A673 (cell line): Measurements from ENCODE around the gene PRRC2A. TPM values are rescaled to one million over a fixed set of nuclear protein-coding genes. Genes with fewer than 3 reads are reported as not detected.

Source experiments
- BruUV-seq: library from RNA; stranded (reverse); fragments of 400-500 nt; replicated peaks from 2 replicates; lab custom pipeline; 2021; lab: Mats Ljungman, UMichigan
- CTCF ChIA-PET: fragments of 300-600 bp; sonication (Branson Sonifier 250); formaldehyde crosslinking; loops from one replicate; lab custom pipeline; 2022; ENCODE audit warnings: antibody characterized with exemption; lab: Charles Lee
- POLR2A ChIA-PET: fragments of 300-600 bp; sonication (Branson Sonifier 250); formaldehyde crosslinking; loops from one replicate; lab custom pipeline; 2022; ENCODE audit warnings: antibody characterized with exemption; ENCODE audit not compliant: low non-redundant PET; lab: Charles Lee
- DNase-seq: peaks from one replicate; pipeline ENCODE4 v3.0.0-alpha.2; 2015; ENCODE audit warnings: low spot score
- H3K27ac ChIP-seq: fragments of 200-600 bp; sonication (generic); 2 replicates; pipeline ENCODE4 v1.5.1; 2016; ENCODE audit warnings: mixed run types, low read depth, mild to moderate bottlenecking, mixed read lengths, antibody characterized with exemption, low read length; ENCODE audit not compliant: poor library complexity, severe bottlenecking
- H3K27me3 ChIP-seq: fragments of 200-600 bp; sonication (generic); replicated peaks from 2 replicates; pipeline ENCODE4 v1.6.1; 2017; ENCODE audit warnings: mixed run types, low read depth, mild to moderate bottlenecking, mixed read lengths, antibody characterized with exemption, low read length; ENCODE audit not compliant: insufficient read depth, poor library complexity
- H3K36me3 ChIP-seq: fragments of 200-600 bp; sonication (generic); 2 replicates; pipeline ENCODE4 v1.6.1; 2016; ENCODE audit warnings: mixed run types, mild to moderate bottlenecking, mixed read lengths, antibody characterized with exemption, low read length; ENCODE audit not compliant: insufficient read depth, poor library complexity, severe bottlenecking
- H3K4me1 ChIP-seq: fragments of 200-600 bp; sonication (generic); 2 replicates; pipeline ENCODE4 v1.6.1; 2017; ENCODE audit warnings: mixed run types, mild to moderate bottlenecking, mixed read lengths, antibody characterized with exemption, low read length; ENCODE audit not compliant: insufficient read depth, poor library complexity, severe bottlenecking
- H3K4me3 ChIP-seq: fragments of 200-600 bp; sonication (generic); 2 replicates; pipeline ENCODE4 v1.5.1; 2016; ENCODE audit warnings: low read depth, mixed run types, mild to moderate bottlenecking, mixed read lengths, low read length; ENCODE audit not compliant: poor library complexity, severe bottlenecking
- H3K9me3 ChIP-seq: fragments of 200-600 bp; sonication (generic); 2 replicates; pipeline ENCODE4 v1.6.1; 2016; ENCODE audit warnings: mixed run types, low read depth, mild to moderate bottlenecking, mixed read lengths, antibody characterized with exemption, low read length; ENCODE audit not compliant: poor library complexity, severe bottlenecking
- EZH2 ChIP-seq: fragments of 200-600 bp; sonication (generic); IDR thresholded peaks from 2 replicates; pipeline ENCODE4 v1.6.1; 2017; ENCODE audit warnings: borderline replicate concordance, low read depth, mild to moderate bottlenecking, mixed read lengths, antibody characterized with exemption, low read length; ENCODE audit not compliant: poor library complexity, severe bottlenecking
- intact Hi-C: fragments of 100-400 bp; cut with micrococcal nuclease; formaldehyde crosslinking; loops from one replicate; pipeline ENCODE4 v1.10.0; 2022; ENCODE audit not compliant: unreplicated experiment
- total RNA-seq: library from RNA; stranded (reverse); gene quantifications from 2 replicates; pipeline ENCODE4 v1.2.3, GENCODE V29; 2021
- TF ChIP-seq, protein P1 (sequence below): fragments of 300-800, 200-600 bp; sonication (generic); conservative IDR thresholded peaks from 2 replicates; pipeline ENCODE4 v1.5.1; 2017; ENCODE audit warnings: low read depth, mild to moderate bottlenecking, antibody characterized with exemption, low read length, moderate library complexity, mixed read lengths

PRRC2A gene
- total RNA-seq, 1 experiment from 2014 or later = 289 TPM

- Histone ChIP-seq H3K4me1 (peaks cover 39% of the 10 kb centered on the region), H3K4me3 (peak overlapping the region; percentile 83), H3K9me3 (no peaks in the 10 kb centered on the region), H3K27me3 (no peaks in the 10 kb centered on the region), H3K27ac (peak overlapping the region; percentile 88), H3K36me3 (peaks cover 19% of the 10 kb centered on the region)
- intact Hi-C loops = loop anchor here (10.0 kb wide), 1 partner anchor 114 kb away; the partner anchor contains the start of genes ATP6V1G2, DDX39B and NFKBIL1
- no TSS peak for BruUV-seq
- no peak for DNase-seq
- ChIA-PET CTCF (no interaction called here), POLR2A (interaction anchor here (0.5 to 0.6 kb wide), 2 partner anchors 21 to 81 kb away, joined by 3 to 4 read pairs; partner anchors contain the start of gene MSH5)
- TF ChIP-seq, protein P1, sequence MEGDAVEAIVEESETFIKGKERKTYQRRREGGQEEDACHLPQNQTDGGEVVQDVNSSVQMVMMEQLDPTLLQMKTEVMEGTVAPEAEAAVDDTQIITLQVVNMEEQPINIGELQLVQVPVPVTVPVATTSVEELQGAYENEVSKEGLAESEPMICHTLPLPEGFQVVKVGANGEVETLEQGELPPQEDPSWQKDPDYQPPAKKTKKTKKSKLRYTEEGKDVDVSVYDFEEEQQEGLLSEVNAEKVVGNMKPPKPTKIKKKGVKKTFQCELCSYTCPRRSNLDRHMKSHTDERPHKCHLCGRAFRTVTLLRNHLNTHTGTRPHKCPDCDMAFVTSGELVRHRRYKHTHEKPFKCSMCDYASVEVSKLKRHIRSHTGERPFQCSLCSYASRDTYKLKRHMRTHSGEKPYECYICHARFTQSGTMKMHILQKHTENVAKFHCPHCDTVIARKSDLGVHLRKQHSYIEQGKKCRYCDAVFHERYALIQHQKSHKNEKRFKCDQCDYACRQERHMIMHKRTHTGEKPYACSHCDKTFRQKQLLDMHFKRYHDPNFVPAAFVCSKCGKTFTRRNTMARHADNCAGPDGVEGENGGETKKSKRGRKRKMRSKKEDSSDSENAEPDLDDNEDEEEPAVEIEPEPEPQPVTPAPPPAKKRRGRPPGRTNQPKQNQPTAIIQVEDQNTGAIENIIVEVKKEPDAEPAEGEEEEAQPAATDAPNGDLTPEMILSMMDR = no peak
- TF ChIP-seq EZH2 = no peak
These were observed 38.6 kb downstream of the PRRC2A start for GRCh38 chr6:31658983-31659648.

DNA sequence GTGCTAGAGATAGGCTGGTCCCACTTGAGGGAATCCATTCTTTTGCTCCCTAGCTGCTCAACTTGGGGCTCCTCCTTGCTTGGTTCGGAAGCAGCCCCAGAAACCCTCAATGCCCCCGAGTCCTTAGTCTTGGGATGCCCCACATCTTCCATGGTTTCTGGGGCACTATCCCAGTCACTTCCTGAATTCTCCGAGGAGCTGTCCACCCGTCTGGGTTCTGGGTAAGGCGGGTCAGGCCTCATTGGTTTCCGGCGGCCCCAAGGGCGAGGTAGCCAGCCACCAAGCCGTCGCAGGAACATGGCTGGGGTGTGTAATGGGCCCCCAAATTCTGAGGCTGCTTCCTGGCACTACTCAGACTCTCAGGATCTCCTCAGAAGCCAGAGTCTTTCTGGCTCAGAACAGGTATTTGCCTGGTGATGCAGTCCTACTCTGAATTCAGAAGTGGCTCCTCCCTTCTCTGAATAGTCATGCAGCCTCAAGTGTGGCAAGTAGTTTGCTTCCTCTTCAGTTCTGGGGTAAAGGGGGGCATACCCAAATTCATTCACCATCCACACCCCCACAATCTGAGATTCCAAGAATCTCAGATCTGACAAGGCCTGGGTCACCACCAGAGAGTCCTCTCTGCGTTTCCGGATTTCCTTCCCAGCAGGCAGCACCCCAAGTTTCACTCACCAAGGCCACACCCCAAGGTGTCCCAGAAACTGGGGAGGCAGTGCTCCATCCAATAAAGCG lies 39.3 kb downstream of the PRRC2A start:
- Histone ChIP-seq H3K9me3 (no peaks in the 10 kb centered on the region), H3K36me3 (peaks cover 19% of the 10 kb centered on the region), H3K4me3 (peak overlapping the region; percentile 83), H3K4me1 (peaks cover 39% of the 10 kb centered on the region), H3K27me3 (no peaks in the 10 kb centered on the region), H3K27ac (peak overlapping the region; percentile 88)
- BruUV-seq = no TSS peak
- DNase-seq = no peak
- intact Hi-C loops = loop anchor here (5.0 to 10.0 kb wide), 2 partner anchors 38 to 115 kb away; partner anchors contain the start of genes ATP6V1G2, DDX39B, NFKBIL1 and PRRC2A
- POLR2A ChIA-PET = interaction anchor here (0.5 kb wide), 1 partner anchor 24 kb away, joined by 4 read pairs; no protein-coding TSS in a partner anchor
- TF ChIP-seq, protein P1 = no peak
- TF ChIP-seq EZH2 = no peak
- CTCF ChIA-PET = interaction anchor here (1.0 kb wide), 1 partner anchor 63 kb away, joined by 4 read pairs; no protein-coding TSS in a partner anchor

- ChIA-PET POLR2A (interaction anchor here (0.5 kb wide), 1 partner anchor 24 kb away, joined by 4 read pairs; no protein-coding TSS in a partner anchor), CTCF (interaction anchor here (0.6 to 1.0 kb wide), 4 partner anchors 8 to 178 kb away, joined by 4 to 6 read pairs (median 4); partner anchors contain the start of gene BAG6)
- Histone ChIP-seq H3K9me3 (no peaks in the 10 kb centered on the region), H3K4me1 (peaks cover 39% of the 10 kb centered on the region), H3K36me3 (peaks cover 19% of the 10 kb centered on the region), H3K4me3 (peak within 1 kb of the TSS; percentile 83), H3K27ac (peak within 1 kb of the TSS; percentile 88), H3K27me3 (no peaks in the 10 kb centered on the region)
- DNase-seq = peak; percentile 92
- BruUV-seq = no TSS peak
- intact Hi-C loops = loop anchor here (5.0 kb wide), 1 partner anchor 38 kb away; the partner anchor contains the start of gene PRRC2A
- TF ChIP-seq EZH2 = no peak
- TF ChIP-seq, protein P1 = no peak
These were observed 40.1 kb downstream of the PRRC2A start, which contains the start of gene C6orf47 for GRCh38 chr6:31660381-31661261. C6orf47 (minus strand) TSS chr6:31660778; CDS start chr6:31659947, 831 bp downstream.
